Measurements from ENCODE around the gene NXF1. TPM values are rescaled to one million over a fixed set of nuclear protein-coding genes. Genes with fewer than 3 reads are reported as not detected.
A peak's percentile ranks its signal among the peaks of the same experiment; 100 is the strongest.

The NXF1 gene
- total RNA-seq, 4 donors from 2014 or later: 27.2 to 47.1 (median 46.1) TPM

GRCh38 chr11:62839050-62839945 lies 34.1 kb upstream of the NXF1 start, which contains the start of gene WDR74:
WDR74 (minus strand) TSS chr11:62839590; CDS start chr11:62839570, 20 bp downstream.
- peaks cover 0 to 24% of the 10 kb centered on the region in 2 donors for H3K36me3 ChIP-seq
- intact Hi-C loops (cut with DNase I; ENCODE audit: low total_unique reads) (no loop called here), in situ Hi-C loops (cut with MboI; ENCODE audit: low sequenced_read_pairs in 4 of 4) (no loop called here)
- peak within 1 kb of the TSS; percentile 82 to 100 (median 96) for H3K4me3 ChIP-seq
- H3K4me1 ChIP-seq: peaks cover 20% of the 10 kb centered on the region in 2 donors
- DNase-seq (peak; percentile 85 to 89), ATAC-seq (peak; percentile 61 to 63)
- no peaks in the 10 kb centered on the region for H3K9me3 ChIP-seq
- TF ChIP-seq, protein P1, sequence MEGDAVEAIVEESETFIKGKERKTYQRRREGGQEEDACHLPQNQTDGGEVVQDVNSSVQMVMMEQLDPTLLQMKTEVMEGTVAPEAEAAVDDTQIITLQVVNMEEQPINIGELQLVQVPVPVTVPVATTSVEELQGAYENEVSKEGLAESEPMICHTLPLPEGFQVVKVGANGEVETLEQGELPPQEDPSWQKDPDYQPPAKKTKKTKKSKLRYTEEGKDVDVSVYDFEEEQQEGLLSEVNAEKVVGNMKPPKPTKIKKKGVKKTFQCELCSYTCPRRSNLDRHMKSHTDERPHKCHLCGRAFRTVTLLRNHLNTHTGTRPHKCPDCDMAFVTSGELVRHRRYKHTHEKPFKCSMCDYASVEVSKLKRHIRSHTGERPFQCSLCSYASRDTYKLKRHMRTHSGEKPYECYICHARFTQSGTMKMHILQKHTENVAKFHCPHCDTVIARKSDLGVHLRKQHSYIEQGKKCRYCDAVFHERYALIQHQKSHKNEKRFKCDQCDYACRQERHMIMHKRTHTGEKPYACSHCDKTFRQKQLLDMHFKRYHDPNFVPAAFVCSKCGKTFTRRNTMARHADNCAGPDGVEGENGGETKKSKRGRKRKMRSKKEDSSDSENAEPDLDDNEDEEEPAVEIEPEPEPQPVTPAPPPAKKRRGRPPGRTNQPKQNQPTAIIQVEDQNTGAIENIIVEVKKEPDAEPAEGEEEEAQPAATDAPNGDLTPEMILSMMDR (IDR thresholded peaks at IDR 0.05 in 4 of 5, conservative IDR thresholded peaks at IDR 0.05 in 1 of 5): no peak
- peak; percentile 70 to 79 for TF ChIP-seq POLR2A (IDR thresholded peaks at IDR 0.05)
- no peaks in the 10 kb centered on the region for H3K27me3 ChIP-seq
- peak within 1 kb of the TSS; percentile 97 to 99 (median 98) for H3K27ac ChIP-seq

GRCh38 chr11:62835336-62835735 lies 30.1 kb upstream of the NXF1 start:
- Histone ChIP-seq H3K4me3 (no peak overlapping the region), H3K9me3 (no peaks in the 10 kb centered on the region), H3K27ac (no peak overlapping the region), H3K36me3 (peaks cover 0 to 34% of the 10 kb centered on the region in 2 donors), H3K27me3 (no peaks in the 10 kb centered on the region), H3K4me1 (peaks cover 25 to 33% of the 10 kb centered on the region in 2 donors)
- in situ Hi-C loops (cut with MboI; ENCODE audit: low sequenced_read_pairs in 4 of 4): no loop called here
- intact Hi-C loops (cut with DNase I; ENCODE audit: low total_unique reads): no loop called here
- ATAC-seq (no peak), DNase-seq (no peak)
- TF ChIP-seq, protein P1 (IDR thresholded peaks at IDR 0.05 in 4 of 5, conservative IDR thresholded peaks at IDR 0.05 in 1 of 5): no peak
- no peak for TF ChIP-seq POLR2A (IDR thresholded peaks at IDR 0.05)

GRCh38 chr11:62832336-62833234 lies 27.3 kb upstream of the NXF1 start, which contains the start of gene TEX54:
TEX54 (minus strand) TSS chr11:62832841.
- TF ChIP-seq, protein P1 (IDR thresholded peaks at IDR 0.05 in 4 of 5, conservative IDR thresholded peaks at IDR 0.05 in 1 of 5): no peak
- no peaks in the 10 kb centered on the region for H3K27me3 ChIP-seq
- in situ Hi-C loops (cut with MboI; ENCODE audit: low sequenced_read_pairs in 4 of 4): no loop called here
- intact Hi-C loops (cut with DNase I; ENCODE audit: low total_unique reads): loop anchor here (1.0 to 2.0 kb wide), 3 partner anchors 8 to 45 kb away; partner anchors contain the start of gene TMEM179B
- peak in 1 of 2 donors; percentile 57 for DNase-seq
- H3K9me3 ChIP-seq: no peaks in the 10 kb centered on the region
- peaks cover 30 to 32% of the 10 kb centered on the region in 2 donors for H3K4me1 ChIP-seq
- ATAC-seq: peak; percentile 35 to 42
- H3K36me3 ChIP-seq: peaks cover 0 to 42% of the 10 kb centered on the region in 2 donors
- H3K4me3 ChIP-seq: peak within 1 kb of the TSS; percentile 83 to 100 (median 94)
- peak within 1 kb of the TSS; percentile 92 to 100 (median 96) for H3K27ac ChIP-seq

GRCh38 chr11:62831520-62832335 lies 26.5 kb upstream of the NXF1 start, which contains the start of gene STX5:
STX5 (minus strand) TSS chr11:62832051; CDS start chr11:62831243, 808 bp downstream.
- Histone ChIP-seq H3K36me3 (peaks cover 0 to 51% of the 10 kb centered on the region in 2 donors), H3K4me3 (peak within 1 kb of the TSS; percentile 83 to 100 (median 94)), H3K27me3 (no peaks in the 10 kb centered on the region), H3K9me3 (no peaks in the 10 kb centered on the region), H3K27ac (peak within 1 kb of the TSS; percentile 92 to 100 (median 96)), H3K4me1 (peaks cover 27 to 32% of the 10 kb centered on the region in 2 donors)
- peak; percentile 99 for DNase-seq
- intact Hi-C loops (cut with DNase I; ENCODE audit: low total_unique reads): loop anchor here (1.0 to 2.0 kb wide), 4 partner anchors 9 to 49 kb away; partner anchors contain the start of genes SLC3A2 and TMEM179B
- ATAC-seq: peak; percentile 95 to 96
- peak; percentile 89 to 90 for TF ChIP-seq POLR2A (IDR thresholded peaks at IDR 0.05)
- TF ChIP-seq, protein P1 (IDR thresholded peaks at IDR 0.05 in 4 of 5, conservative IDR thresholded peaks at IDR 0.05 in 1 of 5): no peak
- in situ Hi-C loops (cut with MboI; ENCODE audit: low sequenced_read_pairs in 4 of 4): no loop called here

Data from gastrocnemius medialis (tissue), 4 donors.